ENCODE results near the gene FAM131C.

DNA sequence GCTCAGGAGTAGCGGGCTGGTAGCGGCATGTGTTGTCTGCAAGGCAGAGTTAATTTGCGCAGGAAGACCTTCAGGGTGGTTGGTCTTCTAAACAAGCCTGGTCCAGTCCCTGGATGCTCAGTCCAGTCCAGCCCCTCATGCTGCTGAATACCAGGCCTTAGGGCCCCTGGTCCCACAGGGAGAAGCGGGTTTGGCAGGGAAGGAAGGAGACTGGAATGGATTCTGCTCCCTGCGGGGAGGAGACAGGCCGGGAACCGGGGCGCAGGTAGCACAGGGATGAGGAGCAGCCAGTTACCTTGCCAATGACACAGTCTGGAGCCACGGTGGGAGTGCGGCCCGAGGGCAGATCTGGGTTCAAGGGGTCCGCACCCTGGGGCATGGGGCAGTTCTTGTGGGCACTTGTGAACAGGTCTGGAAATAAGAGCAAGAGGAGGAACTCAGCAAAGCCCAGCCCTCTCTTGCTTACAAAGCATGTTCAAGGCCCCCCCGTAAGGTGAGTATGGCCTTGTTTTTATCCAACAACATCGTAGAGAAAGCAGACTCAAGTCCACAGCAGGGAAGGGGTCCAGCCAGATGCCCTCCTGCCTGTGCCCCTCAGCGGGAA lies 10.1 kb downstream of the FAM131C start:
- TF ChIP-seq POLR2A (IDR thresholded peaks at IDR 0.05; ENCODE audit: low read depth, low read length) (no peak), TAF1 (IDR thresholded peaks at IDR 0.05; ENCODE audit: low read depth, low read length) (no peak), SPI1 (IDR thresholded peaks at IDR 0.05; ENCODE audit: low read depth, low read length) (no peak)

All from GM12891 (cell line).